ENCODE results near the gene C4orf33. TPM values are rescaled to one million over a fixed set of nuclear protein-coding genes. Genes with fewer than 3 reads are reported as not detected.

C4orf33 gene
- total and polyA plus RNA-seq, 9 of the 15 experiments (the other 6 are each of a cell fraction or from before 2014, with no cell fraction given) = 16.7 to 42.0 (median 27.5) TPM

- no peak; the same call in none of the 2 replicates for TF ChIP-seq FOXP4 (CRISPR knock-in tag; IDR thresholded peaks at IDR 0.05; ENCODE audit: borderline replicate concordance)
- peak; percentile 57; the same call in 1 of the 2 replicates for TF ChIP-seq SOX6 (IDR thresholded peaks at IDR 0.05)
- peak in 1 of 2 experiments; percentile 52; a peak in 2 of 4 replicates for TF ChIP-seq SIN3A (IDR thresholded peaks at IDR 0.05; ENCODE audit: borderline replicate concordance in 2 of 2, control insufficient read depth in 1 of 2, low read depth in 2 of 2, low read length in 2 of 2)
- TF ChIP-seq ZBED1 (IDR thresholded peaks at IDR 0.05) = no peak
- no peak for TF ChIP-seq HDGF (IDR thresholded peaks at IDR 0.05)
- no peak for TF ChIP-seq ELK3 (CRISPR knock-in tag; IDR thresholded peaks at IDR 0.05)
- TF ChIP-seq VEZF1 (CRISPR knock-in tag; IDR thresholded peaks at IDR 0.05) = peak; percentile 37
- TF ChIP-seq ZFP91 (CRISPR knock-in tag; IDR thresholded peaks at IDR 0.05) = no peak
- TF ChIP-seq TRIM24 (IDR thresholded peaks at IDR 0.05) = peak in 1 of 2 experiments; percentile 35; a peak in 1 of 4 replicates
- no peak for TF ChIP-seq CHD4 (IDR thresholded peaks at IDR 0.05; ENCODE audit: insufficient read depth, insufficient replicate concordance, low read depth, low read length, poor library complexity, severe bottlenecking)
- TF ChIP-seq SMC3 (conservative IDR thresholded peaks at IDR 0.05; ENCODE audit: insufficient read depth, low read depth, low read length) = no peak
- TF ChIP-seq MITF (IDR thresholded peaks at IDR 0.05) = no peak
- 0 out of 2 replicates have a peak, but pooled peaks have one; percentile 25 for TF ChIP-seq ZNF224 (CRISPR knock-in tag; IDR thresholded peaks at IDR 0.05)
- TF ChIP-seq SREBF2 (CRISPR knock-in tag; IDR thresholded peaks at IDR 0.05) = no peak
- TF ChIP-seq MCM3 (IDR thresholded peaks at IDR 0.05) = no peak
- TF ChIP-seq NCOA6 (IDR thresholded peaks at IDR 0.05) = peak; percentile 85
- no peak for TF ChIP-seq NELFE (IDR thresholded peaks at IDR 0.05; ENCODE audit: insufficient read depth, insufficient read length)
- peak; percentile 74 for TF ChIP-seq CCNT2 (IDR thresholded peaks at IDR 0.05; ENCODE audit: borderline replicate concordance, extremely low read depth, insufficient read length, low read depth, low read length)
- TF ChIP-seq HIVEP1 (CRISPR knock-in tag; IDR thresholded peaks at IDR 0.05) = no peak
- no peak for TF ChIP-seq CAMTA2 (CRISPR knock-in tag; conservative IDR thresholded peaks at IDR 0.05)
- no peak for TF ChIP-seq DNMT1 (IDR thresholded peaks at IDR 0.05)
These were observed 2.6 kb upstream of the C4orf33 start, which contains the start of gene SCLT1 (continued) for GRCh38 chr4:129093191-129093920.

Data from K562 (cell line).